Measurements from ENCODE around the gene MTFR2.

Gene MTFR2

GRCh38 chr6:136181861-136182260, 68.2 kb downstream of the MTFR2 start:
- TF ChIP-seq GATA2 (IDR thresholded peaks at IDR 0.05; ENCODE audit: low read depth, low read length) (no peak), GATA3 (IDR thresholded peaks at IDR 0.05; ENCODE audit: low read depth, low read length) (no peak)

DNA sequence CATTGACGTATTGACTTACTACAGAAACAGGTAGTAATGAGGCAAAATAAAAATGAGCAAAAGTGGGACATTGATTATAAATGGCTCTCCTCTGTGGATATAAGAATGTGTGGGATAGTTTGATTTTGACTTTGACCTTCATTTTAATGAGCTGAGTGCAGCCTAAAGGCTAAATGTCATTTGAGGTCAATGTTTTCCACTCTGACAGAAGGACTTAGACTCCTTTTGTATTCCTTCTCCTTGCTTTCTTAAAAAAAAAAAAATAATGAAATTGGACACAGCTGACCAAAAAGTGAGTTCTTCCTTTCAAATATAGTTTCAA, 68.6 kb downstream of the MTFR2 start:
- TF ChIP-seq GATA3 (IDR thresholded peaks at IDR 0.05; ENCODE audit: low read depth, low read length) = no peak
- TF ChIP-seq GATA2 (IDR thresholded peaks at IDR 0.05; ENCODE audit: low read depth, low read length) = no peak
